ENCODE results near the gene CARD9. TPM values are rescaled to one million over a fixed set of nuclear protein-coding genes. Genes with fewer than 3 reads are reported as not detected.

Gene CARD9
- total RNA-seq, 1 donor from 2014 or later, result 1.9 TPM

DNA sequence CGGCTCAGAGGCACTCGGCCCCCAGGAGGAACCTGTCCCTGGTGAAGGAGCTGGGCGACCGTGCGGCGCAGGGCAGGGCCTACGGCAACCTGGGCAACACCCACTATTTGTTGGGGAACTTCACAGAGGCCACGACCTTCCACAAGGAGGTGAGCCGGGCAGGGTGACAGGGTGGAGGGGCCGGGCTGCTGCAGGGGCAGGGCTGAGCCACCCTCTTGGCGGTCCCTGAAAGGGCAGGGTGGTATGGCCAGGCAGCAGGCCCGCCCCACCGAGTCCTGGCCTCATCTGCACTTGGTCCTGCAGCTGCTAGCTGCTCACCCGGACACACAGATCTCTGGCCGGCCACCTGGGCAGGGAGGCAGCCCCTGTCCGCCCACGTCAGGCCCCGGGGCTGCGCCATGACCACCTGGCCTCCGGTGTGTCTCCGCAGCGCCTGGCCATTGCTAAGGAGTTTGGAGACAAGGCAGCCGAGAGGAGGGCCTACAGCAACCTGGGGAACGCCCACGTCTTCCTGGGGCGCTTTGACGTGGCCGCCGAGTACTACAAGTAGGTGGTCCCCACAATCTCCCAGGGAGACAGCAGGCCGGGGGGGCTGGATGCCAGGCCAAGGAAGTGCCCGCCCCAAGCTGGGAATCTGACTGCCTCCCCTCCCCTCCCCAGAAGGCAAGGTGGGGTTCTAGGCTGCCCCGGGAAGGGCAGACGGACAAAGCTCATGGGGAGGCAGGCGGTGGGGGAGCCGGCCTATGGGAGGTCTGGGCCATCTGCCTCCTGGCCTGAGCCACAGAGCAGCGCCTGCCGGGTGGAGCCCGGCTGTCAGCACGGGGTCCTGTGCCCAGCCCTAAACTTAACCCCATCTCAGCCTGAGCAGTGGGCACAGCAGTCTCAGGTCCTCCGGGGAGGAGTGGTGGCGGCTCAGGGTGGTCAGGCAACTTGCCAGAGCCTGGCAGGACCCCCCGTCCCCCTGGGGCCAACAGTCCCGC is 35.8 kb downstream of the CARD9 start:
- Histone ChIP-seq H3K36me3 (ENCODE audit: control insufficient read depth, insufficient read depth, low read length) (no peaks in the 10 kb centered on the region), H3K4me3 (ENCODE audit: low read depth, low read length) (no peak overlapping the region), H3K27me3 (ENCODE audit: control insufficient read depth, insufficient read depth, low read length) (no peaks in the 10 kb centered on the region)
- TF ChIP-seq, protein P1, sequence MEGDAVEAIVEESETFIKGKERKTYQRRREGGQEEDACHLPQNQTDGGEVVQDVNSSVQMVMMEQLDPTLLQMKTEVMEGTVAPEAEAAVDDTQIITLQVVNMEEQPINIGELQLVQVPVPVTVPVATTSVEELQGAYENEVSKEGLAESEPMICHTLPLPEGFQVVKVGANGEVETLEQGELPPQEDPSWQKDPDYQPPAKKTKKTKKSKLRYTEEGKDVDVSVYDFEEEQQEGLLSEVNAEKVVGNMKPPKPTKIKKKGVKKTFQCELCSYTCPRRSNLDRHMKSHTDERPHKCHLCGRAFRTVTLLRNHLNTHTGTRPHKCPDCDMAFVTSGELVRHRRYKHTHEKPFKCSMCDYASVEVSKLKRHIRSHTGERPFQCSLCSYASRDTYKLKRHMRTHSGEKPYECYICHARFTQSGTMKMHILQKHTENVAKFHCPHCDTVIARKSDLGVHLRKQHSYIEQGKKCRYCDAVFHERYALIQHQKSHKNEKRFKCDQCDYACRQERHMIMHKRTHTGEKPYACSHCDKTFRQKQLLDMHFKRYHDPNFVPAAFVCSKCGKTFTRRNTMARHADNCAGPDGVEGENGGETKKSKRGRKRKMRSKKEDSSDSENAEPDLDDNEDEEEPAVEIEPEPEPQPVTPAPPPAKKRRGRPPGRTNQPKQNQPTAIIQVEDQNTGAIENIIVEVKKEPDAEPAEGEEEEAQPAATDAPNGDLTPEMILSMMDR (IDR thresholded peaks at IDR 0.05; ENCODE audit: insufficient read depth, low read length, poor library complexity, severe bottlenecking), result no peak
- no peak for DNase-seq (ENCODE audit: low read depth)

DNA sequence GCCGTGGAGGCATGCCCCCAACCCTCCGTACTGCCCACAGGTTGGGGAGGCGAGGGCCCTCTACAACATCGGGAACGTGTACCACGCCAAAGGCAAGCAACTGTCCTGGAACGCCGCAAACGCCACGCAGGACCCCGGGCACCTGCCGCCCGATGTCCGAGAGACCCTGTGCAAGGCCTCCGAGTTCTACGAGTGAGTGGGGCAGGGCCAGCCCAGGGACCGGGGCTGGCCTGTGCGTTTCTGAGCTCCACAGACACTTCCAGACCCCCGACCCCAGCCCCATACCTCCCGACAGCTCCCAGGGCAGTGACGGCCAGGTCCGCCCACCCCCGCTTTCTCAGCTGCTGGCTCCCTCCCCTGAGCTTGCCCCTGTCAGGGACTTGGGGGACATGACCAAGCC is 36.6 kb downstream of the CARD9 start:
- Histone ChIP-seq H3K27me3 (ENCODE audit: control insufficient read depth, insufficient read depth, low read length) (no peaks in the 10 kb centered on the region), H3K4me3 (ENCODE audit: low read depth, low read length) (no peak overlapping the region), H3K36me3 (ENCODE audit: control insufficient read depth, insufficient read depth, low read length) (no peaks in the 10 kb centered on the region)
- TF ChIP-seq, protein P1 (IDR thresholded peaks at IDR 0.05; ENCODE audit: insufficient read depth, low read length, poor library complexity, severe bottlenecking), result no peak
- no peak for DNase-seq (ENCODE audit: low read depth)

DNA sequence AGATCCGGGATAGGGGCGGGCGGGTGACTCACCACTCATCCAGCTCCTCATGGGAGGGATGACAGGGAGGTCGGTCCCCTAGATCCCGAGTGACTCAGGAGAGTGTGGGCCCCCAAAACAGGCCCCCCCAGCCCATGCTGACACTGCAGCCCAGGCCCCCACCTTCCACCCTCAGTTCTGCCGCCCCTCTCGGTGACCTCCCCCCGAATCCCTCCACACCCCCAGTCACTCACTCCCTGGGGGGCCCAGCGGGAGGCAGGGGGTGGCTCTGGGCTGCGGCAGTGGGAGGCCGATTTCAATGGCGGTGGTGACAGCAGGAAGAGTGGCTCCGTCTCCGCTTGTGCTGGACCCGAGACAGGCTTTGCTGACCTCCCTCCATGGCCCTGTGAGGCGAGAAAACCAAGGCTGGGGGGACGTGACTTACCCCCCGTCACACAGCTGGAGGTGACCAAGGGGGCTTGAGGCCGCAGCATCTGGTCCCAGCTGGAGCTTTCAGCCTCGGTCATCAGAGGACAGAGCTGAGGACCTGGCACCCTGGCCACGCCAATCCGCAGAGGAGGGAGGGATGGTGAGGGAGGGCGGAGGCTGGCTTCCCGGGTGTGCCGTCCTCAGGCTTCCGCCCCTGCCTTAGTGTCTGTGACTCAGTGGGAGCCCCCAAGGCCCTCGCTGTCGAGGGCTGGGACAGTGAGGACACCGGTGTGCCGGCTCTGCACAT is 37.2 kb downstream of the CARD9 start:
- Histone ChIP-seq H3K36me3 (ENCODE audit: control insufficient read depth, insufficient read depth, low read length) (no peaks in the 10 kb centered on the region), H3K4me3 (ENCODE audit: low read depth, low read length) (no peak overlapping the region), H3K27me3 (ENCODE audit: control insufficient read depth, insufficient read depth, low read length) (no peaks in the 10 kb centered on the region)
- TF ChIP-seq, protein P1 (IDR thresholded peaks at IDR 0.05; ENCODE audit: insufficient read depth, low read length, poor library complexity, severe bottlenecking), result no peak
- no peak for DNase-seq (ENCODE audit: low read depth)

DNA sequence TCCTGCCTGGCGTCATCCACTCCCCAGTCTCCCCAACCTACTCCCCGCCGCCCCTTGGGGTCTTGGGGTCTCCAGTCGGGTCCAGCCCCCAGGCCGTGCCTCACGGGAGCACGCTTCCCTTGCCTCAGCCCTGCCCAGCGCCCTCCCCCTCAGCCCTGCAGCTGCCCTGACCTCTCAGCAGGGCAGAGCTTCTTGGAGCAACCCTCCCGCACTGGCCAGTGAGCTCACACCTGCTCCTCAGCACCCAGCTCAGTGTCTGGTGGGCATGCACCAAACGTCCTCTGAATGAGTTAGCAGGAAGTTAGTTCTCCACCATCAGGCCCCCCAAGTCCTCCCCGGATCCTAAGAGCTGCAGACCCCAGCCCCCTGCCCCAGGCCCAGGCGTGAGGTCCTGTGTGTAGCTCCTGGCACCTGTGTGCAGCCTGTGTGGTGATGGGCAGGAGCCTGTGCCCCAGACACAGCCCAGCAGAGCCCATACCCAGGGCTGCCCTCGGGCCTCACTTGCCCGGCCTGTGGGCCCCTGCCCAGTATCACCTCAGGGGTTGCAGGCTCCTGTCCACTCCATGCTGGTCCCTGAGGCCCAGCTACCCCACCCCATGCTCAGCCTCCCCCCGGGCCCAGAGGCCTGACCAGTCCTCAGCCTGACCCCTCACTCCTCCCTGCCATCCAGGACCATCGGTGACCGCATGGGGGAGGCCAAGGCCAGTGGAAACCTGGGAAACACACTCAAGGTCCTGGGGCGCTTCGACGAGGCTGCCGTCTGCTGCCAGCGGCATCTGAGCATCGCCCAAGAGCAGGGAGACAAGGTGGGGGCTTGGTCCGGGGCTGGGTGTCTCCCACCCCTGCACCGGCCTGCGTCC is 37.9 kb downstream of the CARD9 start:
- no peaks in the 10 kb centered on the region for H3K27me3 ChIP-seq (ENCODE audit: control insufficient read depth, insufficient read depth, low read length)
- no peak overlapping the region for H3K4me3 ChIP-seq (ENCODE audit: low read depth, low read length)
- DNase-seq (ENCODE audit: low read depth), result no peak
- TF ChIP-seq, protein P1 (IDR thresholded peaks at IDR 0.05; ENCODE audit: insufficient read depth, low read length, poor library complexity, severe bottlenecking), result no peak
- no peaks in the 10 kb centered on the region for H3K36me3 ChIP-seq (ENCODE audit: control insufficient read depth, insufficient read depth, low read length)

DNA sequence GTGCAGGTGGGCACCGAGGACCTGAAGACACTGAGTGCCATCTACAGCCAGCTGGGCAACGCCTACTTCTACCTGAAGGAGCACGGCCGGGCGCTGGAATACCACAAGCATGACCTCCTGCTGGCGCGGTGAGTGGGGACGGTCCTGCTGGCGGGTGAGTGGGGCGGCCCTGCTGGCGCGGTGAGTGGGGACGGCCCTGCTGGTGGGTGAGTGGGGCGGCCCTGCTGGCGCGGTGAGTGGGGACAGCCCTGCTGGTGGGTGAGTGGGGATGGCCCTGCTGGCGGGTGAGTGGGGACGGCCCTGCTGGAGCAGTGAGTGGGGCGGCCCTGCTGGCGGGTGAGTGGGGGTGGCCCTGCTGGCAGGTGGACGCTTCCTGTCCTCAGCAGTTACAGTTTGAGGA is 38.9 kb downstream of the CARD9 start:
- no peaks in the 10 kb centered on the region for H3K36me3 ChIP-seq (ENCODE audit: control insufficient read depth, insufficient read depth, low read length)
- TF ChIP-seq, protein P1 (IDR thresholded peaks at IDR 0.05; ENCODE audit: insufficient read depth, low read length, poor library complexity, severe bottlenecking), result no peak
- H3K27me3 ChIP-seq (ENCODE audit: control insufficient read depth, insufficient read depth, low read length), result no peaks in the 10 kb centered on the region
- H3K4me3 ChIP-seq (ENCODE audit: low read depth, low read length), result no peak overlapping the region
- DNase-seq (ENCODE audit: low read depth), result no peak

All from kidney epithelial cell (primary cell).